ENCODE data around the gene SBNO1.

DNA sequence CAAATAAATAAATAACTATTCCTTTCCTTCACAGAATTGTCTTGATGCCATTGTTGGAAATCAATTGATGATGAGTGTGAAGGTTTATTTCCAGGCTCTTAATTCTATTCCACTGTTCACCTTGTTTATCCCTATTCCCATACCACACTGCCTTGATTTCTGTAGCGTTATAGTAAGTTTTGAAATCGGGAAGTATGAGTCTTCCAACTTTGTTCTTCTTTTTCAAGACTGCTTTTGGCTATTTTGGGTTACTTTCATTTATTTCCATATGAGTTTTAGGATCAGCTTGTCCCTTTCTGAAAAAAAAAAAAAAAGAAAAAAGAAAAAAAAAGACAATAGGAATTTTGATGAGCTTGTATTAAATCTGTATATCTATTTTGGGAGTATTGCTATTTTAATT lies 83.7 kb downstream of the SBNO1 start:
- TF ChIP-seq EP300 (IDR thresholded peaks at IDR 0.05), result no peak
- TF ChIP-seq, protein P1, sequence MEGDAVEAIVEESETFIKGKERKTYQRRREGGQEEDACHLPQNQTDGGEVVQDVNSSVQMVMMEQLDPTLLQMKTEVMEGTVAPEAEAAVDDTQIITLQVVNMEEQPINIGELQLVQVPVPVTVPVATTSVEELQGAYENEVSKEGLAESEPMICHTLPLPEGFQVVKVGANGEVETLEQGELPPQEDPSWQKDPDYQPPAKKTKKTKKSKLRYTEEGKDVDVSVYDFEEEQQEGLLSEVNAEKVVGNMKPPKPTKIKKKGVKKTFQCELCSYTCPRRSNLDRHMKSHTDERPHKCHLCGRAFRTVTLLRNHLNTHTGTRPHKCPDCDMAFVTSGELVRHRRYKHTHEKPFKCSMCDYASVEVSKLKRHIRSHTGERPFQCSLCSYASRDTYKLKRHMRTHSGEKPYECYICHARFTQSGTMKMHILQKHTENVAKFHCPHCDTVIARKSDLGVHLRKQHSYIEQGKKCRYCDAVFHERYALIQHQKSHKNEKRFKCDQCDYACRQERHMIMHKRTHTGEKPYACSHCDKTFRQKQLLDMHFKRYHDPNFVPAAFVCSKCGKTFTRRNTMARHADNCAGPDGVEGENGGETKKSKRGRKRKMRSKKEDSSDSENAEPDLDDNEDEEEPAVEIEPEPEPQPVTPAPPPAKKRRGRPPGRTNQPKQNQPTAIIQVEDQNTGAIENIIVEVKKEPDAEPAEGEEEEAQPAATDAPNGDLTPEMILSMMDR (IDR thresholded peaks at IDR 0.05), result no peak
- no peak for TF ChIP-seq POLR2A (IDR thresholded peaks at IDR 0.05; ENCODE audit: low read depth)
